Measurements from ENCODE around the gene FGFR3.
"Not testable (repeated sequence)": the region's sequence is repeated elsewhere in the genome, so short reads cannot be mapped to it uniquely, and the experiment has no call there.

Gene FGFR3

DNA sequence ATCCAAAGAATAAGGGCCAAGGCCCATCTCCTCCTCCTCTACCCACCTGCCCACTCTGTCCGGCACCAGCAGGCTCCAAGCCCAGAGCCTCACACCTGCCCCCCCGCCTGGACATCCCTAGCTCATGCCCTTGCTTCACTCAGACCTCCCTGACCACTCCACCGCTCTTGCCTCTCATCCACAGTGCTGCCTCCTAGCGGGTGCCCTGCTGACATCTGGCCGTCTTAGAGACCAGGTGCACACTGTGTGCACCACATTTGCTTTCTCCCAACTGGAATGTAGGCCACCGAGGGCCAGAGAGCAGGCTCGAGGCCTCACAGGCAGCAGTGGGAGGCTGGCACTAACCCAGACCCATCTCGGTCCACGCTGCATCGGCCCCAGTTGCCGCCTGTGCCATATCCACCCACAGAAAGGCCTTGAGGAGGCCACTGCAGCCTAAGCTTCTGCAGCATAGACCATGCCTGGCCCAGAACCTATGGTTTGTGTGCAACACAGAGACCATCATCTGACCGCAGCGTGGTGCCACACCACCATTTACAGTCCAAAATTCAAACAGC is 49.3 kb downstream of the FGFR3 start:
- DNase-seq (ENCODE audit: low spot score) = no peak

DNA sequence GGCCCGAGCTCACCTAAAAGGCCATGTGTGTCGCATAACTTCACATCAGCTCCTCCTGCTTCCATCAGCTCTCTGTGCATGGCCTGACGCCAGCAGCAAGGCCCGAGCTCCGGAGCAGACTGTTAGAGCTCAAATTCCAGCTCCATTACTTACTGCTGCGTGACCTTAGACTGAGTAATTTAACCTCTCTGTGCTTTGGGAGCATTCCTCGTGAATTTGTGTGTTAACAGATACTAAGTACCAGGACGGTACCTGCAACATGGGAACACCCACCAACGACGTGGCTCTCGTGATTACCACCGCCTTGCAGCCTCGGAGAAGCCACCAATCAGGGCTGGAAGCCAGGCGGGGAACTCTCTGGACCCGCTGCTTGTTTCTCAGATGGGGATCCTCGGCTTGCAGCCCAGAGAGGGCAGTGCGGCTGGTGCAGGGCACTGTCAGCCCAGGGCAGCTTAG is 49.9 kb downstream of the FGFR3 start:
- DNase-seq (ENCODE audit: low spot score) = peak; percentile 92

GRCh38 chr4:1843852-1844251 is 50.8 kb downstream of the FGFR3 start:
- peak; percentile 39 for DNase-seq (ENCODE audit: low spot score)

DNA sequence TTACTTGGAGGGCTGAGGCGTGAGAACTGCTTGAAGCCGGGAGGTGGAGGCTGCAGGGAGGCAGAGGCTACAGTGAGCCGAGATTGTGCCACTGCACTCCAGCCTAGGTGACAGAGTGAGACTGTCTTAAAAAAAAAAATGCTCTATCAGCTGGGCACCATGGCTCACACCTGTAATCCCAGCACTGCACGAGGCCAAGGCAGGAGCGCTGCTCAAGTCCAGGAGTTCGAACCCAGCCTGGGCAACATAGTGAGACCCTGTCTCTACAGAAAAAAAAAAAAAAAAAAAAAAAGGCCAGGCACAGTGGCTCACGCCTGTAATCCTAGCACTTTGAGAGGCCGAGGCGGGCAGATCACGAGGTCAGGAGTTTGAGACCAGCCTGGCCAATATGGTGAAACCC is 51.5 kb downstream of the FGFR3 start:
- DNase-seq (ENCODE audit: low spot score) = not testable (repeated sequence)

- no peak for DNase-seq (ENCODE audit: low spot score)
Measured at GRCh38 chr4:1846580-1846979, 53.5 kb downstream of the FGFR3 start.

DNA sequence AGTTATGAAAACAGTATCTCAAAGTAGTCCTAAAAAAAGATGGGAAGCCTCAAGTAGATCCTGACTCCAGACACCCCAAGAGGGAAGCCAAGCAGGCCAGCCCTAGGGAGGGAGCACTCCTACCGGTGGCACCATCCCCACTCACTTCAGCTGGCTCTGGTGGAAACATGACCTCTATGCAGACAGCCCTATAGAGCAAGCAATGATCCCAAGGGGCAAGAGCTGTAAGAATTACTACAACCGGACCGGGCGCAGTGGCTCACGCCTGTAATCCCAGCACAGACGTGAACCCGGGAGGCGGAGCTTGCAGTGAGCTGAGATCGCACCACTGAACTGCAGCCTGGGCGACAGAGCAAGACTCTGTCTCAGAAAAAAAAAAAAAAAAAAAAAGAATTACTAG is 57.2 kb downstream of the FGFR3 start:
- no peak for DNase-seq (ENCODE audit: low spot score)

GRCh38 chr4:1851160-1851559 is 58.1 kb downstream of the FGFR3 start:
- no peak for DNase-seq (ENCODE audit: low spot score)

GRCh38 chr4:1851575-1852410 is 58.7 kb downstream of the FGFR3 start:
- no peak for DNase-seq (ENCODE audit: low spot score)

DNA sequence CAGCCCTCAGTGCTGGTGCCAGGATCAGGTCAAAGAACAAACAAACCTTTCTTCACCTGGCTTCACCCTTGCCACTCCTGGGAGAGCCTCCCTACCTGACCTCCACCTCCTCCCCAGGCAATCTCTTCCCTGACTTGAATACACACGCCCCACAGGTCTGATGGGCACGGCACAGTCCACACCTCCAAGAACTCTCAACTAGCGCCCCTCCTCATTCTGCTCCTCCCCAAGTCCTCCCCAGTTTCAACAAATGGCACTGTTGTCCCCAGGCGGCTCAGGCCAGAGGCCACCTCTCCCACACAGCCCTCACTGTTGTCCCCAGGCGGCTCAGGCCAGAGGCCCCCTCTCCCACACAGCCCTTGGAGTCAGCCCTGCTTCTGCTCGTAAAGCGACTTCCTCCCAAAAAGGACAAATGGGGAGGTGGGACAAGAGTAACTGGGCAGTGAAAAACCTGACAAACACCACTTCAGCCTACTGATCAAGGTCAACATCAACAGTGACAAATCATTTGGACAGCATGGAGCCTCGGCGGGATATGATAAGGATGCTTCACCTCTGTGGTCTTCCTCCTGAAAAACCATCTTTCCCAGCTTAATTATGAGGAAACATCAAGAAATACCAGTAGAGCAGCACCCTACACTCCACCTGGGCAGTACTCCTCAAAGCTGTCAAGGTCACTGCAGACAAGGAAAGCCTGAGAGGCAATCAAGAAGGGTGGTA is 60.0 kb downstream of the FGFR3 start:
- no peak for DNase-seq (ENCODE audit: low spot score)

DNA sequence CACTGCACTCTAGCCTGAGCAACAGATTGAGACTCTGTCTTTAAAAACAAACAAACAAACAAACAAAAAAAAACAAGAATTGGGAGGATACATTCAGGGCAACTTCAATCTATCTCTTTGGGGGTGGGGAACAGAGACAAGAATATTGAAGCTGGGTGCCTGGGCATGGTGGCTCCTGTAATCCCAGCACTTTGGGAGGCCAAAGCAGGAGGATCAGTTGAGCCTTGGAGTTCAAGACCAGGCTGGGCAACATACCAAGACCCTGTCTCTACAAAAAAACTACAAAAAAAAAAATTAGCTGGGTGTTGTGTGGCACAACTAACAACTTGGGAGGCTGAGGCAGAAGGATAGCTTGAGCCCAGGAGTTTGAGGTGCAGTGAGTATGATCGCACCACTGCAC is 61.7 kb downstream of the FGFR3 start:
- no peak for DNase-seq (ENCODE audit: low spot score)

DNA sequence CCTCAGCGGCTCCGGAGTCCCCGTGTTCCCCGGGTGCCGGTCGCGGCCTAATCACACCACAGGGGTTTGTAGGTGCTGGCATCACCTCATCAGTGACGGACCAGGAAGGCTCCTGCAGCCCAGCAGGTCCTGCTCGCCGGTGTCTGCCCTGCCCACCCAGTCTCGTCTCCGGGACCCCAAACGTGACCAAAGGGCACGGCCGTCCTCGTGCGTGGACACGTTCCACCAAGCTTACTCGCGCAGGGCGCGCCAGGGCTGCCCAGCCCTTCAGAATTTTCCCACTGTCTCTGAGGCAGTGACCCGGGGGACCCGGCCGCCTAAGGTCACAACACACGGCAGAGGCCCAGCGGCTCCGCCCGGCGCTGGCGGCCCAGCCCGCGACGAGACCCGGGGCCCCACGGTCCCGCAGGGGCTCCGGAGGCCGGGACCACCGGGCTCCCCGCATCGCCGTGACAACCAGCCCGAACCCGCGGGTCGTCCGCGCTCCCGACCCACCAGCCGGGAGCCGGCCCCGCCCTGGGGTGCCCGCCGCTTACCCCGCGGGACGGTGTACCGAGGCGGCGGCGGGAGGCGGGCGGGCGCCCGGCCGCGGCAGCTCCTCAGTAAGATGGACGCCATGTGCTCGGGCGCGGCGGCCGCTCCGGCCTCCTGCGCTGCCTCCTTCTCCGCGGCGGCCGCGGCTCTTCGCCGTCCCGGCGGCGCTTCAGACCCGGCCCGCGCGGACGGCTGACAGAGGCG is 62.4 kb downstream of the FGFR3 start:
- DNase-seq (ENCODE audit: low spot score) = peak; percentile 34

DNA sequence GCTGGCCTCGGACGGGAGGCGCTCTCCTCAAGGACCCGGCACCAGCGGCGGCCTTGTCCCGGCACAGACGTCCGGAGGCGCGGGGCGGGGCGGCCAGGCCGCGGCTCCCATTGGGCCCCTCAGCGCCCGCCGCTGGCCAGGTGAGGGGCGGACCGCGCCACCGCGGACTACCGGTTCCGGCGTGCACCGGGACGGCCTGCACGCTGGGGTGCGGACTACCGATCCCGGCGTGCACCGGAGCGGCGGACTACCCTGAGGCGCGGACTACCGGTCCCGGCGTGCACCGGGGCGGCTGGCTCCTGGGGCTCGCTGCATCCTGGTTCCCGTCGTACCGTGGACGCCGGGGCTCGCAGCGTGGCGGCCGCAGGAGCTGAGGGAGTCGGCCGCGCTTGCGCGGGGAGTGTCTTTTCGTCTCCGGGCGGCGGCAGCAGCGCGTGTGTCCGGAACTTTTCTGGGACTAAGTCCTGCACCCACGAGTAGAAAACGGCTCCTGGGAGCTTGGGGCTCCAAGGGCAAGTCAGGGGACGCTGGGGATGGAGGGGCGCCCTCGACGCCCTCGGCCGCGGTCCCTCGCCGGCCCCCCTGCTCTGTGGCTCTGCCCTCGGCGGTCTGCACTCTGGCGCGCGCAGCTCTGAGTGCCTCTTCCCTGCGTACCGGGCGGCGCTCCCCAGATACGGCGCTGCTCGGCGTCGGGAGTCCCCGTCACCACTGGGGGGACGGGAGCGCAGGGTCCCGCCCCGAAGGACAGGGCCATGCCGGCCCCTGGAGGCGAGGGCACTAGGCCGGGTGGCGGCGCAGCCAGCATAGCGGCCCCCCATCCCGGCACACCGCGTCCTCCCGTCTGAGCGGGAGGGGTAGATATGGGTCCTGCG is 63.2 kb downstream of the FGFR3 start, which contains the start of gene LETM1:
Gene LETM1, minus strand, starts transcription at position 86 of the 872 bp plus-strand sequence. CDS start 206 bp downstream, outside the sequence.
- DNase-seq (ENCODE audit: low spot score) = peak; percentile 97

DNA sequence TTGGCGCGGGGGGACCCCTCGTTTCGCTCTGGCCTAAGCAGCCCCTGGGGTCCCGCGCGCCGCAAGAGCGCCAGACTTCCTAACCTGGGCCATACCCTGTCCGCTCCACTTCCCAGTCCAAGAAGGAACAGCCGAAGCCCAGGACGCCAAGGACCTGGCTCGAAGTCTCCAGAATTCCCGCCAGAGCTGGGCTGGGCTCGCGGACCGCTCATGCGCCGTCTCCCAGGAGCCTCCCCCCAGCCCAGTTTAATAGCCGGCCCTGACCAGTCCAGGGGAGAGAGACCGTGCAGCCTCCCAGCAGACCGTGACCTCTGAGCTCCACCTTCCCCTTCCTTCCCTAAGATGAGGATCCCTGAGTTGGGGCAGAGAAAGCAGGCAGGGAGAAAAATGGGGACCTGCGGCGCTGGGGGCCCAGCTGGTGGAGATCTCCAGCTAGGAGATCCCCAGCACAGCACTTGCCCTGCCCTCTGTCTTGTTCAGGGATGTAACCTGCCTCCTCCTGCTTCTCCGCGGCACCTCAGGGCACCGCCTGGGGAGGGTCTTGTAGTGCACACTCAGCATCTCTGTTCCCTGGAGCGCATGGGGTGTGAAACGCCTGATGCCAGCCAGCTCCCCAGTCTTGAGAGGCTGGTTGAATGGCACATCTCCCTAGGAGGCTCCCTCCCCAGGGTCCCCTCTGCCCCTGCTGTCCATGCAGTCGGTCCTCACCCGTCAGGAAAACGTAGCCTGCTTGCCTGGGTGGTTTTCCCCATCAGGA is 64.0 kb downstream of the FGFR3 start:
- peak; percentile 69 for DNase-seq (ENCODE audit: low spot score)

- no peak for DNase-seq (ENCODE audit: low spot score)
Measured at GRCh38 chr4:1857931-1858330, 64.8 kb downstream of the FGFR3 start.
